HTR-8/SVneo (cell line): ENCODE data around the gene SSBP2.
"Not testable (repeated sequence)": the region's sequence is repeated elsewhere in the genome, so short reads cannot be mapped to it uniquely, and the experiment has no call there.

Source experiments
- DNase-seq: peaks from one replicate; pipeline ENCODE4 v3.0.0; 2011; ENCODE audit warnings: low spot score, mixed read lengths; ENCODE audit not compliant: insufficient read length
- FAIRE-seq: peaks from 2 replicates; lab custom pipeline; 2011; peaks lifted over from hg19 to GRCh38; lab: Jason Lieb, UNC

SSBP2 gene

DNA sequence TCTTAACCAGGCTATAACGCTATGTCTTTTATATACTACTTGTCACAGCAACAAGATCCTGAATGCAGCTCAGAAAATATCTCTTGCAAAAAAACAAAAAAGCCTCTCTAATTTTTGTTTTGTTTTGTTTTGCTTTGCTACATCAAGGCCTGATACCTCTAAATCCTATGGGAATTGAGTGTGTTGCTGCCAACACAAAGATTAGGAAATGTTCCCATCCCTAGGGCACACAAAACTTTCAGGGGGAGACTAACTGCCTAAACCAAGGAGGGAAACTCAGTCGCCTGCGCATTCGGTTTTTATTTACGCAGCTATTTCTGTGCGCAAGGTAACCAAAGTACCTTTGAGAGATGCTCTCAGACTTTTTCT lies 1.7 kb downstream of the SSBP2 start:
- DNase-seq = no peak
- no peak for FAIRE-seq

DNA sequence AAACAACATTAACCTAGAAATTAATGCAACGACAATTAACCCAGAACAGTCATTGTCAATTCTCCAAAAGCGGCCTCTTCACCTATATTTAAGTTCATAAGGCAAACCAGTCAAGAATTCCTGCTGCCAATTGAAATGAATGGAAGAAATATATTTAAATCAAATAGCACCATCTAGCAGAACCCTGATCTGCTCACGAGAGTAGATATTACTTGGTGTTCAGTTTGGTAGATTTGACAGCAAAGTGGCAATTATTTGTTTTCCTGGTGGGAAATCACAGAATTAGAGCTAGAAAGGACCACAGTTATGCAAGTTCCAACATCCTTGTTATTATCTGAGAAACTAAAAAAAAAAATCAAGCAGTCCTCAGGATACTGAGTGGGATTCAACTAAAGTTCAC lies 2.3 kb downstream of the SSBP2 start:
- no peak for FAIRE-seq
- no peak for DNase-seq

DNA sequence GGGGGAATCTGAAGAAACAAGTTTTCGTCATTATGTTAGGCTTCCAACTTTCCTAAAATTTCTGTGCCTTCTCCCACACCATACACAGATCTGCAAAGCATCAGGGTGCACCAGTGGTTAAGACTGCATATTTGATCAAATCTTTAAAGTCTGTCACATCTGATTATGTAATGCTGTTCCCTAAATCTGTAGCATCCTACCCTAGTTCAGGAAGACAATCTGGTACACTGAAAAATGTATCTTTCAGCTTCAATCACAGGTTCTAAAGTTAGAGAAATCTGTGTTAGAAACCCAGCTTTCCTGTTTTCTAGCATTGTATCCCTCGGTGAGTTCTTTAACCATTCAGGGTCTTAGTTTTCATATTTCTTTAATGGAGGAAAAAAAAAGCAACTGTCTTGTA lies 3.9 kb downstream of the SSBP2 start:
- FAIRE-seq (no peak), DNase-seq (no peak)

DNA sequence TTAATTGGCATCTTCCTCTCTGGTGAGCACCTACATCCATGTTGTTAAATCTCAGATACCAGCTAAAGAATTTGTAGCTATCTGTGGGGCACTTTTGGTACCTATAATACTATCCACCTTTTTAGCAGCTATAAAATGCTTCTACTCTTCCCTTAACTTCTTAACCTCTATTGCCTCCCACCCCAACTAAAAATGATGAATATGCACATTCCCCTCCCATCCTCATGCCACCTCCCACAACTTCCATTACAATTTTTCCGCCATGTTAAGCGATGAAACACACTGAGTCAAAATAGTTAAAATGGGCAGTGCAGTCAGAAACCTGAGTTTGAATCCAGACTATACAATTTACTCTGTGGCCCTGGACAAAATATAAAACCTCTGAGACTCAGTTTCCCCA lies 10.1 kb downstream of the SSBP2 start:
- DNase-seq (no peak), FAIRE-seq (no peak)

DNA sequence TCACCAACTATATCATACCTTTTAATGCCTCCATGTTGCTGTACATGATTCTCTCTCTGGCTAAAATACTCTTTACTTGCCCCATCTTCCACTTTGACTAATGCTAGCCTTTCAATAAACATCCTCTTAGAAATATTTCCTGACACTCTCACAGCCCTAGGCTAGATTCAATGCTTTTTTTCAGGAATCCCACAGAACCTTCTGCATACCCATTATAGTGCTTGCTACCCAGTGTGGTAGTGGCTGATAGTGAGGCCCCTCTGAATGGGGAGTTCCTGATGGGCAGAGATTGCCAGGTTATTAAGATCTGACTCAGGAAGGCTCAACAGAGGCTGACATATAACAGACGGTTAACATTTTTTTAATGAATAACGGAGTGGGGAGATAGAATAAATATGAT lies 11.6 kb downstream of the SSBP2 start:
- FAIRE-seq = no peak
- DNase-seq = no peak

DNA sequence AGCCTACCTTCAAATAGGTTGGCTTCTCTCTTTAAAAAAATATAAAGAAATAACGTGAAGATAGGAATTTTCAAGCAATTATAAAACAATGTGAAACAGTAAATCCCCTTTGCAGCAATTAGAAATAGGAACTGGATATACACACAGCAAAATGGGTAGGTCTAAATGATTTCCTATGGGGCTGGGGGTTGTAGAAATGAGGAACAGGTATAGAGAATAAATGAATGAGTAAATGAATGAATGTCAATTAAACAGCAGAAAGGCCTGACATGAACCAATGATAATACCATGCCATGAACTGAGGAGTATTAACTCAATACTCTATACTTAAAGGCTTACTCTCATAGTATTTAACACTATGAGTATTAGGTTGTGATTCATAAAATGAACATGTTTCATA lies 21.6 kb downstream of the SSBP2 start:
- DNase-seq (no peak), FAIRE-seq (no peak)

DNA sequence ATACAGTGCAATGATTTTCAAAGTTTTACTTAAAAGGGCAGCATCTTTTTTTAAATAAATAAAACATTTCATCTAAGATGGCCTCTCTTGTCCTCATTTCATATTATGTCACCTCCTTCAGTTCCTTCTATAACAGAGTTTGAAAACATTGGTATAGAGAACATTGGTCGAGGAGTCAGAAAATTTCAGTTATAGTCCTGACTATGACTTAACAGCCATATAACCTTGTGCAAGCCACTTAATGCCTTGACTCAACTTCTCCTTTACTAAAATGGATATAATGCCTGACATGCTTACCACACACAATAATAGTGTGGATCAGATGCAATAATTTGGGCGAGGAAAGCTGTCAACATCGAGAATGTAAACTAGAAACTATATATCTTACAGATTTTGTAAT lies 22.6 kb downstream of the SSBP2 start:
- FAIRE-seq = no peak

DNA sequence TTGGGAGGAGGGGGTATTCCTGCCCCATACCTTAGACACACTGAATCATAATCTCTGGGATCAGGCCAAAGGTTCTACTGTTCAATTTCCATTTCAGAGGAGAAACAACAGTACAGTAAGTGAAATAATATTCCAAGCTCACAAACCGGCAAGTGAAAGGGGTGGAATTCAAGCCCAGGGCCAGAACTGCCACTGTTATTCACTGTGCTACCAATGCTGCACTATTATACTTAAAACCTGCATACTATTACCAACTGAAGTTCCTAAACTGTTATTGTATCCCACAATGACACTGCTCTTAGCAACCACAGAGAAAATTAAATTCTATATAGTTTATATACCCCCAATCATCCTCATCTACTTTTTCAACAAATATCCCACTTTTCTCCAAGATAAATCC lies 24.6 kb downstream of the SSBP2 start:
- DNase-seq (no peak), FAIRE-seq (no peak)

More for the DNA sequence above, 22.6 kb downstream of the SSBP2 start:
- no peak for DNase-seq

DNA sequence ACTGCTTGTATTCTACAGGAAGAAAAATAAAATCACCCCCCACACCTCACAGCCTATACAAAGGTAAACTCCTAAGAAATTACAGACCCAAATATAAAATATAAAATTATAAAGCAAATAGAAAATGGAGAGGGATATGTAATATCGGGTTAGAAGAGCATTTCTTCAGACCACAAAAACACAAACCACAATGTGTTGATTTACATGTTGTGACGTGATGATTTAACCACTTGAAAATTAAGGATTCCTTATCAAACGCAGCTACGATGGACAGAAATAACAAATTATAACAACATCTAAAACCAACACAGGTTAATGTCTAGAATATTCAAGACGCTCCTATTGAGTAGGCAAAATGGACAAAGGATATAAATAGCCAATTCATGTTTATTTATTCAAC lies 26.3 kb downstream of the SSBP2 start:
- no peak for FAIRE-seq
- no peak for DNase-seq

DNA sequence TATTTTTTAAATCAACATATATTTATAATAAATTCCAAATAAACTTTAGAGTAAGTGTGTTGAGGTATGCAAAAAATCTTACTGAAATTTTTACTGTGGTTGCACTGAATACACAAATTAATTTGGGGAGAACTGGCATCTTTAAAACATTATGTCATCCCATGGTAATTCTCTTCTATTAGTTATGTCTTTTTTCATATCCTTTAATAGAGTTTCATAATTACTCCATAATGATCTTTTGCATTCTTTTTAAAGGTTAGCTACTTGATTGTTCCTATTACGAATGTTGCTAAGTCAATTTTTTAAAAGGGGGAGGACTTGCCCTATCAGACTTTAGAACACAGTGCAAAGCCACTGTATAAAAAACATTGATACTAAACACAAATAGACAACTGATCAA lies 26.8 kb downstream of the SSBP2 start:
- DNase-seq = no peak
- no peak for FAIRE-seq

DNA sequence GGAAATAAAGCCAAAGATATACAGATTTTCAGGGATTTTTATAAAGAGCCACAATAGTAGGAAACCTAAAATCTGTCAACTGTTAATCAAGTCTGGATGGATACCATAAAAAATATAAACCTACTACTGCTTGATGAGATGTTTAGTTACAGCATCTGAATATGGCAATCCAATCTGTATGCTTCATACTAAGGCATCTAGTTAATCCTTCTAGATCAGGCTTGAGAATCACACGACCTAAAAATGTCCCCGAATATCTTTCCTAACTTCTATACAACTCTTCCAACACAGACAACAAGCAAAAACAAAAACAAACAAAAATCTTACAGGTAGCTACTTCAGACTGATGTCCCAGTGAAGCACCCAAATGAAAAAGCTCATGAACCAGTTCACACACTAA lies 29.8 kb downstream of the SSBP2 start:
- DNase-seq = no peak
- no peak for FAIRE-seq

DNA sequence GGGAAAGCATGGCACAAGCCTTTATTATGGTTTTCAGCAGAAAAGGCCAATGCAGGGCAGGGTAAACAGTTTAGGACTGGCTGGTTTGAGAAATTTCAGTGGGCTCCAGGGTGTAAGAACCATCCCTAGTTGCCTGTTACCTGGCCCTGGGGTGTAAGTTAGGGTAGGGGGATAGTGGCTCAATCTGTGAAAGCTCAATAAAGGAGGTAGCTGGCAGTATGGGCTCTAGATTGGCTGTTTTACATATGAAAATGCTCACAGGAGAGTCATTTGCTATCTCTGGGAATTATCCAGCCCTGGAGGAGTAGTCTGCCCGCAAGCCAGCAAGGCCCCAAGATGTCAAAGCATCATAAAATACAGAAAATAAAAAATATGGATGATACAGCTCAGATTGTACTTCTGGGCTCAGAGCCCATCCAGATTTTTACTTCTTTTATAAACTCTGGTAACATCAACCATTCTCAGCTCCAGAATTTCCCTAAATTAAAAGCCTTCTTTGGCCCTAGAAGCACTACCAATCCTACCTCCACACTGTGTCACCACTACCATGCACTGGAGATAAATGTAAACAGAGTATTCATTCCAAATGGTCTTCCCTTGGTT lies 31.1 kb downstream of the SSBP2 start:
- FAIRE-seq (no peak), DNase-seq (no peak)

DNA sequence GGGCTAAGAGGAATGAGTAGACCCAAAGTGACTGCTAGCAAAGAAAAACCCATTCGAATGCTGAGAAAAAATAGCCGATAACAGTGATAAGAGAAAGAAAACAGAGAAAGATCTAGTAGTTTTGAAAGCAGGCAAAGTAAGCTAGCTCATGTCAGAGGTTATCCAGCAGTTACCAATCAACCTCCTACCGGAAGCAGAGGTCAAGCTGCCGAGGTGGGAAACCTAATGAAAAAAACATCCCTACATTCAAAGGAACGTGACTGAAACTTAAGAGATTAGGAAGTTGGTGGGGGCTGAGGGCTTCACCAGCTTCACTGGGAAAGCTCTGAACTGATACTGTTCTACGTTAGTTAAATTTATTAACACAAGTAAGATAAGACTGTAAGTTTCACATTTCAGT lies 32.6 kb downstream of the SSBP2 start:
- FAIRE-seq = no peak

DNA sequence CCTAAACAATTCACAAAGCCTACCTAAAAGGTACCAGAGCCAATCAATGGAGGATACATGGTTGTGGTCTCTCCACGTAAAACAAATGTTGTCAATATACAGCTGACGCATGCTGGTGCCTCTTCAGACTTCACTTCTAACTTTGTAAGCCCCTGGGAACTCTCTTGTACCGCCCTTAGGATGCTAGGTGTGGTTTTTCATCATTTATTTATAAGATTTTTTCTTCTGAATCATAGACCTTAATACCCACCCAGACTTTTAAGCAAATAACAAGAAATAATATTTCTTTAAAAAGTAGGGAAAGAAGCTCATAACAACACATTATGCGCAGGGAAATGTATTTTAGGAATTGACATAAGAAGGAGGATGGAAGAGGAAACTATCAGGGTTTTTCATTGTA lies 33.0 kb downstream of the SSBP2 start:
- DNase-seq (no peak), FAIRE-seq (no peak)

More for the DNA sequence above, 32.6 kb downstream of the SSBP2 start:
- no peak for DNase-seq

DNA sequence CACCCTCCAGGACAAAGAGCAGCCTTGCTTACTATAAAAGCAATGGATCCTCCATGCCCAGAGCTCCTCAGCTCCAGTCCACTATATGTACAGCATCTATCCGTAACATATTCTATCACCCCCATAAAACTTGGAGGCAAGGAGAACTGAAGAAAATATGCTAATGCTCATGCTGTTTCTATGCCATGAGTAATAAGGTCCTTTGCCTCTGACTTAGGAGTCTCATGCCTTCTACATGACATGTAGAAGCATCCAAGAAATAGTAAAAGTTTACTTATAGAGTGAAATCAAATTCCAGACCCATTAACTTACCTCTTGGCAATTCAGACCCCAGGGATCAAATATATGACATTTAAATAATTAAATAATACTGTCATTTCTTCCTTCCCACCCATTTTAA lies 33.7 kb downstream of the SSBP2 start:
- FAIRE-seq (no peak), DNase-seq (no peak)

DNA sequence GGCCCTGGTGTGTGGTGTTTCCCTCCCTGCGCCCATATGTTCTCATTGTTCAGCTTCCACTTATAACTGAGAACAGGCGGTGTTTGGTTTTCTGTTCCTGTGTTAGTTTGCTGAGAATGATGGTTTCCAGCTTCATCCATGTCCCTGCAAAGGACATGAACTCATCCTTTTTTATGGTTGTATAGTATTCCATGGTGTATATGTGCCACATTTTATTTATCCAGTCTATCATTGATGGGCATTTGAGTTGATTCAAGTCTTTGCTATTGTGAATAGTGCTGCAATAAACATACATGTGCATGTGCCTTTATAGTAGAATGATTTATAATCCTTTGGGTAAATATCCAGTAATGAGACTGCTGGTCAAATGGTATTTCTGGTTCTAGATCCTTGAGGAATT lies 36.8 kb downstream of the SSBP2 start:
- FAIRE-seq, DNase-seq: not testable (repeated sequence)

DNA sequence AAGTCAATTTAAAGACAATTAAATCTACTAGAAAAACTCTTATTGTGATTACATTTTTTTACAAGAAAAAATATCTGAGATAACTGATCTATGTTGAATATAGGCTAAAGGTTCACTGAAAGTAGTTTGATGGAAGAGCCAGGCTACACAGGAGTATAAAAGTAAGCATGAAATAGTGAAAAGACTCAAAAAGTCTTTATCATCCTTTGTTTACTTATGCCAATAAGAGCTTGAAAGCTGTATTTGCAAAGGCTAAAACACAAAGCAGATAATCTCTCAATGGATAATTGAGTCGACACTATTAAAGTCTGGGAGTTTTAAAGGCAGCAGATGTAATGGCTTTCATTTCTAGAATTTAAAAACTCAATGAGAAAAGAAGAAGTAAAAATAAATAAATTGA lies 42.0 kb downstream of the SSBP2 start:
- FAIRE-seq (no peak), DNase-seq (no peak)

DNA sequence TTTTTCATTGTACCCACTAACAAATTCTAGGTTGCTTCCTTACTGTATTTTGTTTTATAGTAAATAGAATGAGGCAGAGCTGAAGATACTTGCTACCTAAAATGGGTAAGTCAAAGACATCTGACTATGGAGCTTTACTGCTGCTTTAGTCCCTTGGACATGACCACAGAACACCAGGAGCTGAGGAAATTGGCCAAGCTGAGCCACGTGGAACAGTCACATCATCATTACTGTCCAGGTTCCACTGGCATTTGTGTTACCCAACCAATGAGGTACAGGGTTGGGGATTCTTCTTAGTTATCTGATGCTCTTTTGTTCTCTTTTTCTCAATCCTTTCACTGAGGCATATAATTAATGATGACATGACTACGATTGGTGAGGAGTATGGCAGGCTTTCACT lies 47.1 kb downstream of the SSBP2 start:
- DNase-seq (no peak), FAIRE-seq (no peak)

DNA sequence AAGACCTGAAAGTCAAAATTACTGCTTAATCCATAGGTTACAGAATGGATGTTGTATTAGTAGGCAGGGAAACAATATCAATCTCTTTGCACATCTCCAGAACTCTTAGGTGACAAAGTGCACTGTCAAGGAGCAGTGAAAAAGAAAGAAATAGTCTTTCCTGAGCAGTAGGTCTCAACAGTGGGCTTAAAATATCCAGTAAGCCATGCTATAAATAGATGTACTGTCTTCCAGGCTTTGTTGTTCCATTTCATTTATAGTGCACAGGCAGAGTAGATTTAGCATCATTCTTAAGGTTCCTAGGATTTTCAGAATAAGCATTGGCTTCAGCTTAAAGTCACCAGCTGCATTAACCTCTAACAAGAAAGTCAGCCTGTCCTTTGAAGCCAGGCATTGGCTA lies 50.7 kb downstream of the SSBP2 start:
- no peak for FAIRE-seq
- no peak for DNase-seq

DNA sequence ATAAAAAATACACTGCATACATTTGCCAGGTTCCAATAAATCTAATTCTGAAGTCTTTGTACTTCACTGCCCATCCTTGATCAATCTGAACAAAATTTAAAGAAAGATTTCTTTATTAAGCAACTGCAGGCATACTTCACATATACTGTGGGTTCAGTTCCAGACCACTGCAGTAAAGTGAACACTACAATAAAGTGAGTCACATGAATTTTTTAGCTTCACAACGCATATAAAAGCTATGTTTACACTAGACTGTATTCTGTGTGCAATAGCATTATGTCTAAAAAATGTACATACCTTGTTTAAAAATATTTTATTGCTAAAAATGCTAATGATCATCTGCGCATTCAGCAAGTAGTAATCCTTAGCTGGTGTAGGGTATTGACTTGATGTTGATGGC lies 52.1 kb downstream of the SSBP2 start:
- no peak for DNase-seq

DNA sequence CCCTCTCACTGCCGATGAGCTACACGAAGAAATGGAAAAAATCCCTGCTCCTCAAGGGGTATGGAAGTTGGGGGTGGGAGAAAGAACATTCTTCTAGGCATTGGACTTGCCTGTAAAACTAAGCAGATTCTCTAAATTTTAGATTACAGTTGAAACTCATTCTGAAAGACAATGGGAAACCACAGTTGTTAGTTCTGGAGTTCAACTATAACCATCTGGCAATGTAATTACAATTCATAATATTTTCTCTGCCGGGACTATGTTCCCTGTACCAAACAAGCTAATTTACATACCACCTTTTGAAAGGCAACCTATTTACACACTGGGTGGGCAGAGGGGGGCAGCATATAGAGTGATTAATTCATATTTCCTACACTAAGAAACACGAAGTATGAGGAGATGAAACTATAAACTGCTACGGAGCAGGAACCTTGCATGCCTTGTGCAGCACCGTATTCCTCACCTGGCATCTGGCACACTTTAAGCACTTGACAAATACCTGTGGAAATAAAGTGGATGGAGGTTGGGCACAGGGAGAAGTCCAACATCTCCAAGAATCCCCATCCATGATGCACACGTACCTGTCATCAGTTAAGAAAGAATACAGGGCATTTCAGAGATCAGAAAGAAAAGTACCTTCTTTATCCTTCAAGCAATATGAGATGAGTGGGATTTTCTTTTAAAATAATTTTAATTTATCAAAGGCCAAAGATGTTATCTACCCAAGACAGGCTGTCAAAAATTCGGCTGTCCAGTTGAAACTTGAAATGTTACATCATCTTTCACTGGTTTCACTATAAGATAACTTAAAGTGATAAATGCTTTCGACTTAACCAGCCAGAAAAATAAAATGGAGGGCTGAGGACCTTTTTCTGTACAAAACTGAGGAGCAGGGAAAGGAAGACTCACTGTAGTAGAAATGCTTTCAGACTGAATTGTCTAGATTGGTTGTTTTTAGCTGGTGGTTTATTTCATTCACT lies 54.2 kb downstream of the SSBP2 start:
- FAIRE-seq (no peak), DNase-seq (no peak)

More for the DNA sequence above, 52.1 kb downstream of the SSBP2 start:
- FAIRE-seq = no peak

DNA sequence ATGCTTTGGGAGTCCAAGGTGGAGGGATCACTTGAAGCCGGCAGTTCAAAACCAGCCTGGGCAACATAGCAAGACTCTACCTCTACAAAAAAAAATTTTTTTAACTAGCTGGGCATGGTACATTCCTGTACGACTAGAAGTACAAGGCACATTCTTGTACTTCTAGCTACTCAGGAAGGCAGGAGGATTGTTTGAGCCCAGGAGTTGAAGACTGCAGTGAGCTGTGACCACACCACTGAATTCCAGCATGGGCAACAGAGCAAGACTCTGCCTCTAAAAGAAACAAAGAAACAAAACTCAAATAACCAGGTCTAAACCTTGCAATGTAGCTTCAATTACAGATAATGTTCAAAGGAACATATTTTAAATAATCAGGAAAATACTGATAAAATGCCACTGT lies 56.2 kb downstream of the SSBP2 start:
- no peak for FAIRE-seq
- no peak for DNase-seq
